ENCODE measurements around the gene TPP1.

GRCh38 chr11:6611963-6612212 is 7.3 kb downstream of the TPP1 start:
- no peak for TF ChIP-seq CTCF (IDR thresholded peaks at IDR 0.05)
- no peak for TF ChIP-seq POLR2A (IDR thresholded peaks at IDR 0.05)
